ENCODE measurements around the gene LPO.

DNA sequence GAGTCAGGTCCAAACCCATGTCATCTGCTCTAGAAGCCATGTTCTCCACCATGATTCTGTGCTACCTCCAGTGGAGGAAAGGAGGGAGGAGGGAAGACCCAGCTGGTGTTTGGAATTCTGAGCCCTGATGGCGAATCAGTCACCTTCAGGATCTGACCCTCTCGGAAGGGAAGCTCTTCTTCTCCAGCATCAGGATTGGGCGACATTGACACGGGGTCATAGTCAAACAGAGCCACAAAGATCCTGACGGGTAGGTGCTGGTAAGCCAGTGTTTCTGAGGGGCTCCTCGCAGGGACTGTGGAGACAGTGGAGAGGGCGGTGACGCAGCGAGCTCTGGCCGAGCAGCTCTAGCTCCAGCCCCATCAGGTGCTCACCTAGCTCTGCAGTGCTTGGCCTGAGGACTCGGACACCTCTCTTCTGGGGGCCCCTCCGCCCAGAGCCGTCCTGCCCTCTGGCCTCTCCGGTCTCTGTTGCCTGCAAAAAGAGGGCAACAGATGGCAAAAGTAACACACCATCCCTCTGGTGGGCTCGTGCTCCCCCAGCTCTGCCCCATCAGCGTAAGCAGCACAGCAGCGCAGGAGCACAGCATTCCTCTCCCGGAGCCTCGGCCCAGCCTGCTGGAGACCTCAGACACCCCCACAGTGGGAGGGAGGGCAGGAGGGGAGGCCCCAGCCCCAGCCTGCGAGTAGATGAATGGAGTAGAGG lies 69.2 kb downstream of the LPO start:
- TF ChIP-seq, protein P1, sequence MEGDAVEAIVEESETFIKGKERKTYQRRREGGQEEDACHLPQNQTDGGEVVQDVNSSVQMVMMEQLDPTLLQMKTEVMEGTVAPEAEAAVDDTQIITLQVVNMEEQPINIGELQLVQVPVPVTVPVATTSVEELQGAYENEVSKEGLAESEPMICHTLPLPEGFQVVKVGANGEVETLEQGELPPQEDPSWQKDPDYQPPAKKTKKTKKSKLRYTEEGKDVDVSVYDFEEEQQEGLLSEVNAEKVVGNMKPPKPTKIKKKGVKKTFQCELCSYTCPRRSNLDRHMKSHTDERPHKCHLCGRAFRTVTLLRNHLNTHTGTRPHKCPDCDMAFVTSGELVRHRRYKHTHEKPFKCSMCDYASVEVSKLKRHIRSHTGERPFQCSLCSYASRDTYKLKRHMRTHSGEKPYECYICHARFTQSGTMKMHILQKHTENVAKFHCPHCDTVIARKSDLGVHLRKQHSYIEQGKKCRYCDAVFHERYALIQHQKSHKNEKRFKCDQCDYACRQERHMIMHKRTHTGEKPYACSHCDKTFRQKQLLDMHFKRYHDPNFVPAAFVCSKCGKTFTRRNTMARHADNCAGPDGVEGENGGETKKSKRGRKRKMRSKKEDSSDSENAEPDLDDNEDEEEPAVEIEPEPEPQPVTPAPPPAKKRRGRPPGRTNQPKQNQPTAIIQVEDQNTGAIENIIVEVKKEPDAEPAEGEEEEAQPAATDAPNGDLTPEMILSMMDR (conservative IDR thresholded peaks at IDR 0.05; ENCODE audit: low read depth, low read length): no peak
- TF ChIP-seq EZH2 (IDR thresholded peaks at IDR 0.05; ENCODE audit: low read length, unreplicated experiment): no peak

Data from PC-3 (cell line).